ENCODE data around the gene FLNB.

The FLNB gene, protein sequence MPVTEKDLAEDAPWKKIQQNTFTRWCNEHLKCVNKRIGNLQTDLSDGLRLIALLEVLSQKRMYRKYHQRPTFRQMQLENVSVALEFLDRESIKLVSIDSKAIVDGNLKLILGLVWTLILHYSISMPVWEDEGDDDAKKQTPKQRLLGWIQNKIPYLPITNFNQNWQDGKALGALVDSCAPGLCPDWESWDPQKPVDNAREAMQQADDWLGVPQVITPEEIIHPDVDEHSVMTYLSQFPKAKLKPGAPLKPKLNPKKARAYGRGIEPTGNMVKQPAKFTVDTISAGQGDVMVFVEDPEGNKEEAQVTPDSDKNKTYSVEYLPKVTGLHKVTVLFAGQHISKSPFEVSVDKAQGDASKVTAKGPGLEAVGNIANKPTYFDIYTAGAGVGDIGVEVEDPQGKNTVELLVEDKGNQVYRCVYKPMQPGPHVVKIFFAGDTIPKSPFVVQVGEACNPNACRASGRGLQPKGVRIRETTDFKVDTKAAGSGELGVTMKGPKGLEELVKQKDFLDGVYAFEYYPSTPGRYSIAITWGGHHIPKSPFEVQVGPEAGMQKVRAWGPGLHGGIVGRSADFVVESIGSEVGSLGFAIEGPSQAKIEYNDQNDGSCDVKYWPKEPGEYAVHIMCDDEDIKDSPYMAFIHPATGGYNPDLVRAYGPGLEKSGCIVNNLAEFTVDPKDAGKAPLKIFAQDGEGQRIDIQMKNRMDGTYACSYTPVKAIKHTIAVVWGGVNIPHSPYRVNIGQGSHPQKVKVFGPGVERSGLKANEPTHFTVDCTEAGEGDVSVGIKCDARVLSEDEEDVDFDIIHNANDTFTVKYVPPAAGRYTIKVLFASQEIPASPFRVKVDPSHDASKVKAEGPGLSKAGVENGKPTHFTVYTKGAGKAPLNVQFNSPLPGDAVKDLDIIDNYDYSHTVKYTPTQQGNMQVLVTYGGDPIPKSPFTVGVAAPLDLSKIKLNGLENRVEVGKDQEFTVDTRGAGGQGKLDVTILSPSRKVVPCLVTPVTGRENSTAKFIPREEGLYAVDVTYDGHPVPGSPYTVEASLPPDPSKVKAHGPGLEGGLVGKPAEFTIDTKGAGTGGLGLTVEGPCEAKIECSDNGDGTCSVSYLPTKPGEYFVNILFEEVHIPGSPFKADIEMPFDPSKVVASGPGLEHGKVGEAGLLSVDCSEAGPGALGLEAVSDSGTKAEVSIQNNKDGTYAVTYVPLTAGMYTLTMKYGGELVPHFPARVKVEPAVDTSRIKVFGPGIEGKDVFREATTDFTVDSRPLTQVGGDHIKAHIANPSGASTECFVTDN (N-terminal part only)

DNA sequence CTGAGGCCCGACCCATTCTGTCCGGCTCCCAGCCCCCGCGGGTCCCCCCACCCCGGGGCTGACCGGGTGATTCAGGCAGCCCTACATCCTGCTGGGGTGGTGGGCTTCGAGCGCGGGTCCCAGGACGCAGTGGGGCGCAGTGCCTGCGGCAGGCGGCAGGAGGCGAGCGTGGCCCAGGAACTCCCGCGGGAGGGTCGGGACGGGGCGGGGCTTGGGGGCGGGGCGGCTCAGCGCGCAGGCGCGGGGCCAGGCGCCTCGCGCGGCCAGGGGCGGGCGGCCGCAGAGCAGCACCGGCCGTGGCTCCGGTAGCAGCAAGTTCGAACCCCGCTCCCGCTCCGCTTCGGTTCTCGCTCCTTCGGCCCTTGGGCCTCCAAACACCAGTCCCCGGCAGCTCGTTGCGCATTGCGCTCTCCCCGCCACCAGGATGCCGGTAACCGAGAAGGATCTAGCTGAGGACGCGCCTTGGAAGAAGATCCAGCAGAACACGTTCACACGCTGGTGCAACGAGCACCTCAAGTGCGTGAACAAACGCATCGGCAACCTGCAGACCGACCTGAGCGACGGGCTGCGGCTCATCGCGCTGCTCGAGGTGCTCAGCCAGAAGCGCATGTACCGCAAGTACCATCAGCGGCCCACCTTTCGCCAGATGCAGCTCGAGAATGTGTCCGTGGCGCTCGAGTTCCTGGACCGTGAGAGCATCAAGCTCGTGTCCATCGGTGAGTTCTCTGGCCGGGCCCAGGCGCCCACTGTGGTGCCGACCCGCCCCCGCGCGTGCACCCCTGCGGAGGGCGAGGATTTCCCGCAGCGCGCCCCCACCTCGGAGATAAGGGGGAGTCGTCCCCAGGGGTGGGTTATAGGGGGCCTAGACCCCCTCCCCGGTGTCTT, at the start of gene FLNB:
FLNB (plus strand) TSS at position 282 of the 885 bp plus-strand sequence; CDS start at position 425, 143 bp downstream.
- peak; percentile 85 for DNase-seq

DNA sequence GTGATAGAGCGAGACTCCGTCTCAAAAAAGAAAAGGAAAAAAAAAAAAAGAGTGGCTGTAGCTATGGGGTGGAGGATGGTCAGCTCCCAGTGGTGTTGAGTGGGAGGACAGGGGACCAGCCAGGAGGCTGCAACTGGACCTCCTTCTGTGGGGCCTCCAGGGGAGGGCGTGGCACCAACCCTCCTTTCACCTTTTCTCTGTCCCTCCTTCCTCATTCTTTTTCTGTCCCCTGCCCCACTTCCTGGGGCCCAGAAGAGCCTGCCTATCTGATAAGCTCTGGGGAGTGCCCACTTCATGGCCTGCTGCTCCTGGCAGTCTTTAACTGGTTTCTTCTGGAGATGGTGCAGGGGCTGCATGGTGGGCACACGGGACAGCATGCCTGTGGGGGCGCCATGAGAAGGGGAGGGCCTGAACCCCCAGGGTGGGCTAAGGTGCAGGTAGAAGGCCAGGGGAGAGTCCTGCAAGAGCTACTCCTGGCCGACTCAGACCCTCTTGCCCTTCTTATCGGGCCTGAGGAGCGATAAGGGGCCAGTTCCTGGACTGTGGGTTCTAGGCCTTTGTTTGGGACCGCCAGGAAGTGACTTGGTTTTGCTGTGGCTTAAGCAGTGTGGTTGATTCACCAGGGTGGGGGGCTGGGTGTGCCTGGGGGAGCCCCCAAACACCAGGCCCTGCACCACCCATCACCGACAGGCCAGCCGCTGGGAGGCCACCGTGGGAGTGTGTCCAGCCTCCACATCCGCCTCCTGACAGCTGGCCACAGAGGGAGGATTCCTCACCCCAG, 49.4 kb upstream of the FLNB start:
- DNase-seq = no peak

DNA sequence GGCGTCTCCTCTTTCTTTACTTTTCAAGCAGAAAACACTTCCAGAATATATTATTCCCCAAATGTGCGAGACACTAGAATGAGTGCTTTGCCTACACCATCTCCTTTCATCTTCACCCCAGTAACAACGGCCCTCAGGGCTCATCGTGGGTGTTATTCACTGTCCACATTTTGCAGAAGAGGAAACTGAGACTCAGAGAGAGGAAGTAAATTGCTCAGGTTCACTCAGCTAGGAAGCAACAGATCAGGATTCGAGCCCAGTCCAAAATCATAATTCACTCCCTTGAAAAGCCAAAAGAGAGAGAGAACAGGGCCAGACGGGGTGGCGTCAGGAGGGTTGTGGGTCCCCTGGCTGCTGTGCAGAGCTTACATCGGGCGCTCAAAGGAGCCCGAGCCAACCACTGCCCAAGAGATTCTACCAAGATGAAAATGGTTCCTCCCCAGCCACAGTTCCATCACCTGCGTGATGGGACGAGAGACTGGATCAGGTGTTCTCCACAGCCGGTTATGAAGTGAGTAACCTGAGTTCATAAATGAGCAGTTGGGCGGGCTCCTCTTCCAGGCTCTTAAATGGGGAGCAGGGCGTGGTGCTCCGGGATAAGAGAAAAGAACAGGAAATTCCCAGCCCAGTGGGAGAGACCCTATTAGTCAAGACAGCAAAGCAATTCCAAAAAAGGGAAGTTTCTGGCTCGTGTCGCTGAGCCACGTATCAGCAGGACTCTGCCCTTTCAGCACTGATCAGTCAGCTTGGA, 48.6 kb upstream of the FLNB start:
- DNase-seq = no peak

DNA sequence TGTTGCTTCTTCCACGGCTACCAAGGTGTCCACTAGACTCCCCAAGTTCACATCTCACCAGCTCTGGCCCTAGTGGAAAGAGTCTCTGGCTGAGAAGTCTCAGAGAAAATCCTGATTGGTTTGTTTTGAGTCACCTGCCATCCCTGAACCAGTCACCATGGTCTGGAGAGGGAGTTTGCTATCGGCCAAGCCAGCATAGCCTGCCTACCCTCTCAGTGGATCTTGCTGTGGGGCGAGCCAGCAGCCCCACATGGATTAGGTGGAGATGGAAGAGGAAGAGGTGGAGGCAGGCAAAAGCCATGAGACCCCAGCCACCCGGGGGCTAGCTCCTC, 48.1 kb upstream of the FLNB start:
- DNase-seq = no peak

DNA sequence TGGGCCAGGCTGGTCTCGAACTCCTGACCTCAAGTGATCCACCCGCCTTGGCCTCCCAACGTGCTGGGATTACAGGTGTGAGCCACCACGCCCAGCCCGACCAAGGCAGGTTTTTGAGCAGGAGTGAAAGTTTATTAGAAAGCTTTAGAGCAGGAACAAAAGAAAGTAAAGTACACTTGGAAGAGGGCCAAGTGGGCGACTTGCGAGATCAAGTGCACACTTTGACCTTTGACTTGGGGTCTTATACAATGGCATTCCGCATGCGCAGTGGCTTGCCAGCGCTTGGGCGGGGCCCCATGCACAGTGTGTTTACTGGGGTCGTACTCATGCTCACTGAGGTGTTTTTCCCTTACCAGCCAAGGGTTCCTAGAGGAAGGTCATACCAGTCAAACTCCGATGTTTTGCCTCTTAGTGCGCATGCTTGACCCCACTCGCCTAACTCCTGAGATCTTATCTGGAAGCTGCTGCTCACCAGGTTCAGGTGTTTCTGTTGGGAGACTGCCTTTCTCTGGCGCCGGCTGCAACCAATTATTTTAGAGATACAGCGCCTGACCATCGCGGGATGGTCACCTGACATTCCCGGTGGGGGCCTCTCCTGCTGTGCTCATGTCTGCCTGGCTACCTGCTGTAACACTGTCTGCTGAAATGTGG, 46.9 kb upstream of the FLNB start:
- DNase-seq = no peak

DNA sequence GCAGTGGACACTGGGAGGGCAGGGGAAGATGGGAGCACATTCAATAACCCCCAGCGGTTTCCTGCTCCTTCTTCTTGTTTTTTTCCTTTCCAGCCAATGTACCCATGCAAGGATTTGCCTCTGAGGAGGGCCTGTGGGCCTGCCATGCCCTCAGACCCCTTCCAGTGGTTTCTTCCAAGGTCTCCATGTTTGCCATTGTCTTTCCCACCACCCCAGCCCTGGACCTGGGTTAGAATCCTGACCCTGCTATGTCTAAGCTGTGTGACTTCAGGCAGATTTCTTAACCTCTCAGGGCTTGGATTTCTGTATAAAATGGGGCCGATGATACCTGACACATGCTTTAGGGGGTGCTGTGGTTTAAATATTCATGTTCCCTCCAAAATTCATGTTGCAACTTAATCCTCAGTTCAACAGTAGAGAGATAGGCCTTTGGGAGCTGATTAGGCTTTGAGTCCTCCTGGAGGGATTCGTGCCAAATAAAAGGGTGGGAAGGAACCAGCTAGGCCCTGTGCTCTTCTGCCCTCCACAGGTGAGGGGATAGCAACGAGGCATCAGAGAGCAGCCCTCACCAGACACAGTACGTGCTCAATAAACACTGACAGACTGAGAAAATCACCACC, 46.3 kb upstream of the FLNB start:
- no peak for DNase-seq

DNA sequence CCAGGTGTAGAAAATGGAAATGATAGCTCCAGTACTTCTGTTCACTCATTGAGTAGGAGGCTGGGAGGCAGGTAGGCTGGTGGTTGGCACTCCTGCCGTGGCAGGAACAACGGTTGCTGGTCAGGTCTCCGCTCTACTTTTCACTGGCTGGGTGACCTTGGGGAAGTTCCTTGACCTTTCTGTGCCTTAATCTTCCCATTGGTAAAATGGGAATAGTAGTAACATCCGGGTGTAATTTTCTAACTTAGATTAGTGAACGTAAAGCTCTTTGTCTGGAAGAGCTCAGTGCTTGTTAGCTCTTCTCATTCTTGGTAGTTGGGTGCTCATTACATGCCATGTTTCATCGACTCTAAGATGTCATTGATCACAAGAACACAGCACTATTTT, 45.8 kb upstream of the FLNB start:
- DNase-seq = no peak

DNA sequence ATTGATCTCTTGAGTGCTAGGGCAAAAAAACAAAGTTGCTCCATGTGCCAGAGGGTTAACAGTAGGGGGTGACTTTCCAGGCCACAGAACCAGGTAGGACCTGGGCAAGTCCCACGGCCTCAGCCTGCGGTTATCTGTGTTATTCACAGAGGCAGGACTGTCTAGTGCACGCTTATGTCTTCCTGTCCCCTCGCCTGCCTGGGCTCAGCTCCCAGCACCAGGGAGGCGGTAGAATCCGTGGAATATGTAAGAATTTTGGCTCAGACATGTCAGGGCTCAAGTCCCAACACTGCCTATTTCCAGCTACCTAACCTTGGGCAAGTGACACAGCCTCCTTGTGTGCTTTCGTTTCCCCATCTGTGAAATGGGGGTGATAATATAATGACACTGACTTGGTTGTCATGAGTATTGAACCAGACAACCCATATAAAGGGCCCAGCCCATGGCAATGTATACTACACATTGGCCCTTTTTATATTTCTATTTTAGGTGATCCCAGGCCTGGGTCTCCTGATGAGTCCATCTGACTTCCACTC, 44.3 kb upstream of the FLNB start:
- no peak for DNase-seq

DNA sequence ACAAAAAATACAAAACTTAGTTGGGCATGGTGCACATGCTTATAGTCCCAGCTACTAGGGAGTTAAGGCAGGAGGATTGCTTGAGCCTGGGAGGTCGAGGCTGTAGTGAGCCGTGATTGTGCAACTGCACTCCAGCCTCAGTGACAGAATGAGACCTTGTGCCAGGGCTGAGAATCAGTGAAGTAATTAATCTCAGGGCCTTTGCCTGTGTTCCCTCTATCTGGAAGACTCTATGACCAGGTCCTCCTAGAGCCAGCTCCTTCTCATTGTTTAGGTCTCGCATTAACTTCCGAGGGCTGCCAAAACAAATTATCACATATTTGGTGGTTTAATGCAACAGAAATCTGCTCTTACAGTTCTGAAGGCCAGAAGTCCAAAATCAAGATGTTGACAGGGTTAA, 41.4 kb upstream of the FLNB start:
- DNase-seq = no peak

DNA sequence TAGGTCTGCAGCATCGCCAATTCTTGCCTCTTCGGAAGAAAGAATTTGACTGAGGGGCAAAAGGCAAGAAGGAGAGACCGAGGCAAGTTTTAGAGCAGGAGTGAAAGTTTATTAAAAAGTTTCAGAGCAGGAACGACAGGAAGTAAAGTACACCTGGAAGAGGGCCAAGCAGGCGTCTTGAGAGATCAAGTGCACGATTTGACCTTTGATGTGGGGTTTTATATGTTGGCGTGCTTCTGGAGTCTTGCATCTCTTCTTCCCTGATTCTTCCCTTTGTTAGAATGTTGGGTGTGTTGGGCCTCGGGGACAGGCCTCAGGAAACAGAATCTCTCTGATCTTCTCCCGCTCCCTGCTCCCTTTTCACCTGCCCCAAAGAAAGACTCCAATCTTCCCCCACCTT, 40.6 kb upstream of the FLNB start:
- DNase-seq = no peak

DNA sequence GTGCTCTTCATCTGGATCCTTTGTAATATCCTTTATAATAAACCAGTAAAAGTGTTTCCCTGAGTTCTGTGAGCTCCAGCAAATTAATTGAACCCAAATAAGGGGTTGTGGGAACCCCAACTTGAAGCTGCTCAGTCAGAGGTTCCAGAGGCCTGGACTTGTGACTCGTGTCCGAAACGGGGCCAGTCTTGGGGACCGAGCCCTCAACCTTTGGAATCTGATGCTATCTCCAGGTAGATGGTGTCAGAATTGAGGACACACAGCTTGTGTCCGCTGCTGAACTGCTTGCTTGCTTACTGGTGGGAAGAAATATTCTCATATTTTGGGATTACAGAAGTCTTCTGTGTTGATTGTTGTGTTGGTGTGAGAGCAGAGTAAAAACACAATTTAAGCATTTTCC, 39.7 kb upstream of the FLNB start:
- DNase-seq = no peak

DNA sequence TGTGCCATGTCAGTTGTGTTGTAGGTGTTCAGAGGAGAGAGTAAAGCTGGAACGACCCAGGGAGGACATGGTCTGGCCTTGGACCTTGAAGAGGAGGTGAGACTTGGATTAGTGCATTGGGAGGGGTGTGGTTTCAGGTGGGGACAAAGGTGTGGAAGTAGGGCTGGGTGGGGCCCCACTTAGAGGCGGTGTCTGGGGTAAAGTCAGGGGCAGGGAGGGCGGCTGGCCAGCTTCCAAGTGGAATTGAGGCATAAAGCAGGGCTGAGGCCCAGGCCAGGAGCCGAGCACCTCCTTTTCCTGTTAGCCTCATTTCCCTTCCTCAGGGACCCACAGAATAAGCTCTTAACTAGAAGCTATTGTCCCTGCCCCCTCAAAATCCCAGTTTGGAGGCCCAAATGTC, 36.2 kb upstream of the FLNB start:
- DNase-seq = no peak

DNA sequence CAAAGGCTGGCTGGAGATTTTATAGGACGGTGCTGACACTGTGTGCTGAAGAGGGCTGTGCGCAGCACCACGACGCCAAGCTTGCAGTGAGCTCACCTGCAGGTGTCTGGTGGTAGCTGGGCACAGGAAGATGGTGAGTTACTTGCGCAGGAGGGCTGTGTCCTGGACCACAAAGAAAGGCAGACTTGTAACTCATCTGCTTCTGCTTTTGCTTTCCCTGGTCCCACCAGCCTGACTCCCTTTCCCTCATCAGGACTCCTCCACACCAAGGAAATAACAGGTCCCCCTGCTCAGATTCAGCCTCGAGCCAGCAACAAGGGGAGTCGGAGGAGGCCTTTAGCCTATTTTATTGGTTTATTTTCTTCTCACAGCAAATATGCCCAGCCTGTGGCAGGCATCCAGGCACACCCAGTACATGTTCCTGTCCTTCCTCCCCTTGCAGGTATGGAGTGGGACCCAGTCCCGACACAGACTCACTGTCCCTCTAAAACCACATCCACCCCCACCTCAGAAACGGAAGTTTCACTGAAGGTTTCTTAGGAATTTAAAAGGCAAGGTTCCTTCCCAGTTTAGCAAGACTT, 35.6 kb upstream of the FLNB start:
- no peak for DNase-seq

DNA sequence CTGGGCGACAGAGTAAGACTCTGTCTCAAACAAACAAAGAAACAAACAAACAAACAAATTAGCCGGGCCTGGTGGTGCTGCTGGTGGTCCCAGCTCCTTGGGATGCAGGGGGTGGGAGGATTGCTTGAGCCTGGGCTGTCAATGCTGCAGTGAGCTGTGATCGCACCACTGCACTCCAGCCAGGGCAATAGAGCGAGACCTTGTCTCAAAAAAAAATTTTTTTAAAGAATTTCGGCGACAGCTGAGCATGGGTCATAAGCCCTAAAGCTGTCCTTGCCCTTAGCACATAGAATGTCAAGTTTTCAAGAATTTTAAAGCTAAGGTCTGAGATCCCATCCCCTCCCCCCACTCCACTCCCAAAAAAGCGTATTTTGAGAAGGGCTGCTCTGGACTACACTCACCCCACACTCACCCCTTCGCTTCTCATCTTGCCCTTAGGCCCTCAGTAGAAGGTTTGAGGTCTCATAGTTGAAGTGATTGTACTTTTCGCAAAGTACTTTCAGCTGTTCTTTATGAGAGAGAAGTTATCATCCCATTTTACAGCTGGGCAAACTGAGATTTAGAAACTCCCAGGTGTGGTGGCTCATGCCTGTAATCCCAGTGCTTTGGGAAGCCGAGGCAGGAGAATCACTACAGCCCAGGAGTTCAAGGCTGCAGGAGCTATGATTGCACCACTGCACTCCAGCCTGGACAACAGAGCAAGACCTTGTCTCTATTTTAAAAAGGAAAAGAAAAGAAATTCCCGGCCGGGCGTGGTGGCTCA, 34.3 kb upstream of the FLNB start:
- DNase-seq = no peak

DNA sequence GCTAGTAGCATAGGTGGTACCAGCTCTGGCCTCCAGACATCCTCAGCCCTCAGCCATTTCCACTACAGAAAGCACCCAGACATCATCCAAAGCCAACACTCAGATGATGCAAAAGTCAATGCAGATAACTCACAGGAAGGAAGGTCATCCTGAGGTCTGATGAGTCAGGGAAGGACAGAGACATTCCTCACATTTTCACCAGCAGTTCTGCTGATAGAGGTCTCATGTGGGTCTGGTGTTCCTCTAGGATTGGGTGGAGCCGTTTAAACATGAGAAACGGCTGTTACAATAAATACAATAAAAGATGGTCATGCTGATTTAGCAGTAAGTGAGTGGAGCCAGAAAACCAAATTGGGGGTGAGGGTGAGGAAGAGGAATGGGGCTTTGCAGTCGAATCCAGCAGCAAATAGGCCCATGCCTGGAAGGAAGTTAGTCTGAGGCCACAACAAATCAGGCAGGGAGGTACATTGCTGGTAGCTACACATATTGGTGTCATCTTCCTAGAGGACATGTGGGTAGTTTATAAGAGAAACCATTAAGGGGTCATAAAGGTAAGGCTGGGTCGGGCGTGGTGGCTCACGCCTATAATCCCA, 33.3 kb upstream of the FLNB start:
- DNase-seq = no peak

DNA sequence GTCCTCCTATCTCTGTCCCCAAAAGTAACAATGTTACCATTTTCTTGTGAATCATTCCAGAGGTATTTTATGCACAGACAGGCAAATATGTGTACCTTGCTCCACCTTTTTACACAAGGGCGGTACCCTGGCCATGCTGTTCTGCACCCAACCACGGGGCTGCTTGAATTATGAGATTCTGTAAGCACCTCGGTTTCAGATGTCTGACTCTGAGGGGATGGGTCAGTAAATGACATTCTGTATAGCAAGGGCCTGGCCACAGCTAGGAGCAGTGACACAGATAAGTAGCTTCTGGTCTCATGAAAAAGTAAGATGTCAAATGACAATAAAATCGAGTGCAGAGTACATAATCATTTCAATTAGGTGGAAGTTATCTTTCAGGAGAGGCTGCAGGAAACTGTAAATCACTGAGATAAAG, 30.4 kb upstream of the FLNB start:
- no peak for DNase-seq

DNA sequence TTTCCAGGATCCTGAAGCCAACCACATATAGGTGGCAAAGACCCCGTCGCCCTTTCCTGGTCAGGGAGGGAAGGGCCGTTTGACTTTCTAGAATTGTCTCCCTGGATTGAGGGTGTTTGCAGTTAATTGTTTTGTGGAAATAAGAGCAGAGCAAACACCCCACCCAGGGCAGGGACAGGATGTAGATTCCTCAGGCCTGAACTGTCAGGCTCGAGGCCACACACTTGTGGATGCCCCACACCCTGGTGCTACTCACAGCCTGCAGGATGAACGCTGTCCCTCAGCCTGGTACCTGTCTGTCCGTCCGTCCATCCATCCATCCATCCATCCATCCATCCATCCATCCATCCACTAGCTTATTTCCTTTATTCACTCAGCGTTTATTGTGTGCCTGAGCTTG, 29.9 kb upstream of the FLNB start:
- no peak for DNase-seq

DNA sequence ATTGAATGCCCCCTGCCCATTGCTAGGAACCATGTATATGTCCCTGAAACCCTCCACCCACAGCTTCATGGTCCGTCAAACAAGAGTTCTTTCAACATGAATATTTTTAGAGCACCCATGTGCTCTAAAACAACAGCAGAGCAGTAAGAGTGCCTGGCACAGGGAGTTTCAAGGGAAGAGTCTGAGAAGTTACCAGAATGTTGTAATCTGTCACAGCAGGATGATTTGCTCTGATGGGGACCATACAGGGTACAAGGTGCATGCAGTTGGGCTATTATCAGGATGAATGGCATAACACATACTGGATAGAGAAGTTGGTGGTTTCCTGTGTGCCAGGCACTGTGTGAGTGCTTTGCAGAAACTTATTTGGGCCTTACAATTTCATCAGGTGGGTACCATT, 27.8 kb upstream of the FLNB start:
- DNase-seq = no peak
